ENCODE results near the gene SVEP1. TPM values are rescaled to one million over a fixed set of nuclear protein-coding genes. Genes with fewer than 3 reads are reported as not detected.

The SVEP1 gene
- total RNA-seq, 2 donors from 2014 or later: 0.44 to 0.46 TPM

DNA sequence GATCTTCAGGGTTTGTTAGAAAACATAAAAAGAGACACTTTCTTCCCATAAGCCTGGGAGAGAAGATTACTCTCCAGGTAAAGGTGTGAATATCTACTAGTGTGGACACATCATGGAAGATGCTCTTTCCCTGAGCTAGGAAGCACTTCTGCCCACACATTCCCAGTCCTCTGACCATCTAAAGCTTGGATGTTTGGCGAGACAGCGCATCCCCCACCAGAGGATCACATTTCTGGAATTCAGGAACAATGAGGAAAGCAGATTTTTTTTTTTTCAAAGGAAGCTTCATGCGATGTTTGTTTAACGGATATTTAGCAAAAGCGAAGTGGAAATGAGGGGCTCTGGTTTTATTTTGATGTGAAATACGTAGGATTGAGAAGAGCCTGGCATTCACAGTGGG, 6.2 kb downstream of the SVEP1 start:
- no peak overlapping the region for H3K4me3 Mint-ChIP-seq
- Histone ChIP-seq H3K4me1 (ENCODE audit: control insufficient read depth, insufficient read depth, low read length) (no peaks in the 10 kb centered on the region), H3K27ac (ENCODE audit: low read depth, low read length) (no peak overlapping the region), H3K36me3 (ENCODE audit: control insufficient read depth, insufficient read depth, low read length) (no peaks in the 10 kb centered on the region), H3K27me3 (ENCODE audit: control insufficient read depth, insufficient read depth, low read length, poor library complexity, severe bottlenecking) (peaks cover 25% of the 10 kb centered on the region), H3K4me3 (ENCODE audit: low read length) (no peak overlapping the region), H3K9ac (ENCODE audit: extremely low read depth, low read length, poor library complexity, severe bottlenecking) (no peak overlapping the region), H3K9me3 (ENCODE audit: control insufficient read depth, low read length) (no peaks in the 10 kb centered on the region)
- H3K4me1 Mint-ChIP-seq: peaks cover 11% of the 10 kb centered on the region
- H3K27ac Mint-ChIP-seq: no peak overlapping the region
- TF ChIP-seq, protein P1, sequence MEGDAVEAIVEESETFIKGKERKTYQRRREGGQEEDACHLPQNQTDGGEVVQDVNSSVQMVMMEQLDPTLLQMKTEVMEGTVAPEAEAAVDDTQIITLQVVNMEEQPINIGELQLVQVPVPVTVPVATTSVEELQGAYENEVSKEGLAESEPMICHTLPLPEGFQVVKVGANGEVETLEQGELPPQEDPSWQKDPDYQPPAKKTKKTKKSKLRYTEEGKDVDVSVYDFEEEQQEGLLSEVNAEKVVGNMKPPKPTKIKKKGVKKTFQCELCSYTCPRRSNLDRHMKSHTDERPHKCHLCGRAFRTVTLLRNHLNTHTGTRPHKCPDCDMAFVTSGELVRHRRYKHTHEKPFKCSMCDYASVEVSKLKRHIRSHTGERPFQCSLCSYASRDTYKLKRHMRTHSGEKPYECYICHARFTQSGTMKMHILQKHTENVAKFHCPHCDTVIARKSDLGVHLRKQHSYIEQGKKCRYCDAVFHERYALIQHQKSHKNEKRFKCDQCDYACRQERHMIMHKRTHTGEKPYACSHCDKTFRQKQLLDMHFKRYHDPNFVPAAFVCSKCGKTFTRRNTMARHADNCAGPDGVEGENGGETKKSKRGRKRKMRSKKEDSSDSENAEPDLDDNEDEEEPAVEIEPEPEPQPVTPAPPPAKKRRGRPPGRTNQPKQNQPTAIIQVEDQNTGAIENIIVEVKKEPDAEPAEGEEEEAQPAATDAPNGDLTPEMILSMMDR (conservative IDR thresholded peaks at IDR 0.05): no peak
- H3K27me3 Mint-ChIP-seq (ENCODE audit: insufficient read depth): peaks cover 16% of the 10 kb centered on the region
- WGBS, 2 experiments (ENCODE audit: insufficient coverage in 1 of 2, insufficient read length in 1 of 2): 80 to 81% methylated on average over 4 to 6 of the region's 6 CpGs
- DNase-seq: no peak
- H3K9me3 Mint-ChIP-seq: no peaks in the 10 kb centered on the region
- H3K36me3 Mint-ChIP-seq (ENCODE audit: low read depth): no peaks in the 10 kb centered on the region

DNA sequence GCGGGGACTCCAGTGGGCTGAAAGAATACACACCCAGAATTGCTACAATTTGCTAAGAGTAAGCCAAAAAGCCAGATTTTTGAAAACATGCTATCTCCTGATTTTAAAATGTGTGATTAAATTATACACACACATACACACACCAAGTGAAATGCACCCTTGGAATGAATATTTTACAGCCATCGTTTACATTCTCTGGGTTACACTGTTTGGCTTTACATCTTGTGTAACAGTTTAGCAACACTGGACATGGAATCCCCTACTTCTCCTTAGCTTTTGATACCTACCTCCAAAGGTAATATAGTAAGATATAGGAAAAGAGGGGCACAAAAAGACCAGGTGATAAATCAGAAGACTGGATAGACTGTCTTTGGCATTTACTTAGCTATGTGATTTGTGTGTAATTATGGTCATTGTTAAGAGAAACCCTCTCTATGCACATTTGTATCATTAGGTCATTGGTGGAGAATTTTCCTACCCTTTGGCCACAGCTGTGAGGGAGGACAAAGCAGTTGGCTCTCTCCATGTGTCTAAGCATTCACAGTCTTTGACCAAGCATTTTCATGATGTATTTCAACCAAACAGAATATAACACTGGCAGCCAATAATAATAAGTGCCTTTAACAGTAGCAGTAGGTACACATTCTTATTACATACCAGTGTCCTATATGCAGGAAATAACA, 7.6 kb downstream of the SVEP1 start:
- no peak overlapping the region for H3K27ac Mint-ChIP-seq
- Histone ChIP-seq H3K4me1 (ENCODE audit: control insufficient read depth, insufficient read depth, low read length) (no peaks in the 10 kb centered on the region), H3K4me3 (ENCODE audit: low read length) (no peak overlapping the region), H3K36me3 (ENCODE audit: control insufficient read depth, insufficient read depth, low read length) (no peaks in the 10 kb centered on the region), H3K27me3 (ENCODE audit: control insufficient read depth, insufficient read depth, low read length, poor library complexity, severe bottlenecking) (peaks cover 13% of the 10 kb centered on the region), H3K9me3 (ENCODE audit: control insufficient read depth, low read length) (no peaks in the 10 kb centered on the region), H3K27ac (ENCODE audit: low read depth, low read length) (no peak overlapping the region), H3K9ac (ENCODE audit: extremely low read depth, low read length, poor library complexity, severe bottlenecking) (no peak overlapping the region)
- H3K4me1 Mint-ChIP-seq: peaks cover 11% of the 10 kb centered on the region
- peaks cover 3% of the 10 kb centered on the region for H3K27me3 Mint-ChIP-seq (ENCODE audit: insufficient read depth)
- DNase-seq: no peak
- no peaks in the 10 kb centered on the region for H3K9me3 Mint-ChIP-seq
- TF ChIP-seq, protein P1 (conservative IDR thresholded peaks at IDR 0.05): no peak
- H3K36me3 Mint-ChIP-seq (ENCODE audit: low read depth): no peaks in the 10 kb centered on the region
- 96 to 100% methylated on average over 1 to 2 of the region's 2 CpGs for WGBS, 2 experiments (ENCODE audit: insufficient coverage in 1 of 2, insufficient read length in 1 of 2)
- H3K4me3 Mint-ChIP-seq: no peak overlapping the region

DNA sequence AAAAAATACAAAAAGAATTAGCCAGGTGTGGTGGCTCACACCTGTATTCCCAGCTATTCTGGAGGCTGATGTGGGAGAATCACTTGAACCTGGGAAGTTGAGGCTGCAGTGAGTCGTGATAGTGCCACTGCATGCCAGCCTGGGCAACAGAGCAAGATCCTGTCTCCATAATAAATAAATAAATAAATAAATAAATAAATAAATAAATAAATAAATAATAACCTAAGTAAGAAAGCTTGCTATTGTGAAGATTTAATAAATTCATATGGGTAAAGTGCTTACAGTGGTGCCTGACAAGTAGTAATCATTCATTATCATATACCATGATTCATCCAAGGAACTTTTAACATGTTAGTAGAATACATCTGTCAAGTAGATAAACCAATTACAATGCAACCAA, 13.4 kb downstream of the SVEP1 start:
- Histone ChIP-seq H3K4me3 (ENCODE audit: low read length) (no peak overlapping the region), H3K4me1 (ENCODE audit: control insufficient read depth, insufficient read depth, low read length) (no peaks in the 10 kb centered on the region), H3K9me3 (ENCODE audit: control insufficient read depth, low read length) (no peaks in the 10 kb centered on the region), H3K27me3 (ENCODE audit: control insufficient read depth, insufficient read depth, low read length, poor library complexity, severe bottlenecking) (peaks cover 6% of the 10 kb centered on the region), H3K9ac (ENCODE audit: extremely low read depth, low read length, poor library complexity, severe bottlenecking) (no peak overlapping the region), H3K36me3 (ENCODE audit: control insufficient read depth, insufficient read depth, low read length) (no peaks in the 10 kb centered on the region), H3K27ac (ENCODE audit: low read depth, low read length) (no peak overlapping the region)
- Mint-ChIP-seq H3K36me3 (ENCODE audit: low read depth) (no peaks in the 10 kb centered on the region), H3K4me3 (no peak overlapping the region), H3K27ac (no peak overlapping the region), H3K27me3 (ENCODE audit: insufficient read depth) (no peaks in the 10 kb centered on the region), H3K9me3 (no peaks in the 10 kb centered on the region), H3K4me1 (peaks cover 10% of the 10 kb centered on the region)
- DNase-seq: no peak
- TF ChIP-seq, protein P1 (conservative IDR thresholded peaks at IDR 0.05): no peak
- WGBS, 2 experiments (ENCODE audit: insufficient coverage in 1 of 2, insufficient read length in 1 of 2): 88% methylated on average over 1 of the region's 1 CpG; no CpG with 5 or more reads in 1 of the 2 experiments
